ENCODE measurements around the gene NKX2-2. TPM values are rescaled to one million over a fixed set of nuclear protein-coding genes. Genes with fewer than 3 reads are reported as not detected.

Gene NKX2-2
- polyA plus RNA-seq, 2 of the 4 experiments (the other 2 are of a cell fraction), result not detected

- Histone ChIP-seq H3K4me1 (0 out of 3 replicates have a peak, but pooled peaks cover 5% of the 10 kb centered on the region), H3K9me3 (no peaks in the 10 kb centered on the region), H3K4me2 (peak overlapping the region; percentile 57), H3K4me3 (peak overlapping the region; percentile 27; the same call in 2 of the 3 replicates), H3K27ac (no peak overlapping the region)
- POLR2A ChIA-PET, result no interaction called here
- no peak for FAIRE-seq
- WGBS (ENCODE audit: missing lambda C conversion rate), result 51% methylated on average over 55 of the region's 104 CpGs
- no peak for DNase-seq (ENCODE audit: low read depth in 1 of 2, low spot score in 1 of 2)
- TF ChIP-seq ZC3H11A (IDR thresholded peaks at IDR 0.05) (no peak), ATOH8 (CRISPR knock-in tag; IDR thresholded peaks at IDR 0.05; ENCODE audit: low read depth) (no peak), CTCF (IDR thresholded peaks at IDR 0.05) (no peak), CHD4 (IDR thresholded peaks at IDR 0.05; ENCODE audit: borderline replicate concordance) (no peak), RAD21 (conservative IDR thresholded peaks at IDR 0.05 in 1 of 2, IDR thresholded peaks at IDR 0.05 in 1 of 2) (no peak), USF2 (IDR thresholded peaks at IDR 0.05) (no peak), HEYL (CRISPR knock-in tag; IDR thresholded peaks at IDR 0.05) (no peak), RARB (CRISPR knock-in tag; IDR thresholded peaks at IDR 0.05) (no peak), PBX3 (IDR thresholded peaks at IDR 0.05) (no peak), HDAC2 (IDR thresholded peaks at IDR 0.05) (no peak)
- TF ChIP-seq, protein P1, sequence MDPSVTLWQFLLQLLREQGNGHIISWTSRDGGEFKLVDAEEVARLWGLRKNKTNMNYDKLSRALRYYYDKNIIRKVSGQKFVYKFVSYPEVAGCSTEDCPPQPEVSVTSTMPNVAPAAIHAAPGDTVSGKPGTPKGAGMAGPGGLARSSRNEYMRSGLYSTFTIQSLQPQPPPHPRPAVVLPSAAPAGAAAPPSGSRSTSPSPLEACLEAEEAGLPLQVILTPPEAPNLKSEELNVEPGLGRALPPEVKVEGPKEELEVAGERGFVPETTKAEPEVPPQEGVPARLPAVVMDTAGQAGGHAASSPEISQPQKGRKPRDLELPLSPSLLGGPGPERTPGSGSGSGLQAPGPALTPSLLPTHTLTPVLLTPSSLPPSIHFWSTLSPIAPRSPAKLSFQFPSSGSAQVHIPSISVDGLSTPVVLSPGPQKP (IDR thresholded peaks at IDR 0.05; ENCODE audit: low read depth, low read length), result no peak
- TF ChIP-seq, protein P2, sequence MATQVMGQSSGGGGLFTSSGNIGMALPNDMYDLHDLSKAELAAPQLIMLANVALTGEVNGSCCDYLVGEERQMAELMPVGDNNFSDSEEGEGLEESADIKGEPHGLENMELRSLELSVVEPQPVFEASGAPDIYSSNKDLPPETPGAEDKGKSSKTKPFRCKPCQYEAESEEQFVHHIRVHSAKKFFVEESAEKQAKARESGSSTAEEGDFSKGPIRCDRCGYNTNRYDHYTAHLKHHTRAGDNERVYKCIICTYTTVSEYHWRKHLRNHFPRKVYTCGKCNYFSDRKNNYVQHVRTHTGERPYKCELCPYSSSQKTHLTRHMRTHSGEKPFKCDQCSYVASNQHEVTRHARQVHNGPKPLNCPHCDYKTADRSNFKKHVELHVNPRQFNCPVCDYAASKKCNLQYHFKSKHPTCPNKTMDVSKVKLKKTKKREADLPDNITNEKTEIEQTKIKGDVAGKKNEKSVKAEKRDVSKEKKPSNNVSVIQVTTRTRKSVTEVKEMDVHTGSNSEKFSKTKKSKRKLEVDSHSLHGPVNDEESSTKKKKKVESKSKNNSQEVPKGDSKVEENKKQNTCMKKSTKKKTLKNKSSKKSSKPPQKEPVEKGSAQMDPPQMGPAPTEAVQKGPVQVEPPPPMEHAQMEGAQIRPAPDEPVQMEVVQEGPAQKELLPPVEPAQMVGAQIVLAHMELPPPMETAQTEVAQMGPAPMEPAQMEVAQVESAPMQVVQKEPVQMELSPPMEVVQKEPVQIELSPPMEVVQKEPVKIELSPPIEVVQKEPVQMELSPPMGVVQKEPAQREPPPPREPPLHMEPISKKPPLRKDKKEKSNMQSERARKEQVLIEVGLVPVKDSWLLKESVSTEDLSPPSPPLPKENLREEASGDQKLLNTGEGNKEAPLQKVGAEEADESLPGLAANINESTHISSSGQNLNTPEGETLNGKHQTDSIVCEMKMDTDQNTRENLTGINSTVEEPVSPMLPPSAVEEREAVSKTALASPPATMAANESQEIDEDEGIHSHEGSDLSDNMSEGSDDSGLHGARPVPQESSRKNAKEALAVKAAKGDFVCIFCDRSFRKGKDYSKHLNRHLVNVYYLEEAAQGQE (IDR thresholded peaks at IDR 0.05), result no peak
- TF ChIP-seq, protein P3, sequence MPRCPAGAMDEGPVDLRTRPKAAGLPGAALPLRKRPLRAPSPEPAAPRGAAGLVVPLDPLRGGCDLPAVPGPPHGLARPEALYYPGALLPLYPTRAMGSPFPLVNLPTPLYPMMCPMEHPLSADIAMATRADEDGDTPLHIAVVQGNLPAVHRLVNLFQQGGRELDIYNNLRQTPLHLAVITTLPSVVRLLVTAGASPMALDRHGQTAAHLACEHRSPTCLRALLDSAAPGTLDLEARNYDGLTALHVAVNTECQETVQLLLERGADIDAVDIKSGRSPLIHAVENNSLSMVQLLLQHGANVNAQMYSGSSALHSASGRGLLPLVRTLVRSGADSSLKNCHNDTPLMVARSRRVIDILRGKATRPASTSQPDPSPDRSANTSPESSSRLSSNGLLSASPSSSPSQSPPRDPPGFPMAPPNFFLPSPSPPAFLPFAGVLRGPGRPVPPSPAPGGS (IDR thresholded peaks at IDR 0.05), result no peak
- CTCF ChIA-PET, result interaction anchor here (3.4 to 8.2 kb wide), 2 partner anchors 15 to 286 kb away, joined by 13 to 86 read pairs; no protein-coding TSS in a partner anchor
- ATAC-seq, result peak in 1 of 2 experiments; percentile 8; a peak in 1 of 6 replicates
Measured at GRCh38 chr20:21521596-21522480, 8.0 kb upstream of the NKX2-2 start.
